T-cell (primary cell): ENCODE measurements around the gene DDR2. TPM values are rescaled to one million over a fixed set of nuclear protein-coding genes. Genes with fewer than 3 reads are reported as not detected.

Experiments
- ATAC-seq, 4 experiments: fragments of 200-7000 bp in 3 of 4; fragments of 150-1000 bp in 1 of 4; cut with Tn5 transposase; replicated peaks in 1 of 4; 1 replicate in 3 of 4; 2 replicates in 1 of 4; pipeline ENCODE4 v1.10.0; 2021; ENCODE audit warnings: moderate library complexity in 3 of 4, mild to moderate bottlenecking in 2 of 4, moderate number of reproducible peaks in 1 of 4
- CTCF ChIA-PET, 2 donors: fragments of 300-600 bp; sonication (Branson Sonifier 250); formaldehyde crosslinking; loops; one replicate each; lab custom pipeline; 2022; ENCODE audit warnings: antibody characterized with exemption in 2 of 2; lab: Charles Lee
- POLR2A ChIA-PET, 2 donors: fragments of 300-600 bp; sonication (Branson Sonifier 250); formaldehyde crosslinking; loops; one replicate each; lab custom pipeline; 2022; ENCODE audit warnings: antibody characterized with exemption in 2 of 2; lab: Charles Lee
- DNase-seq, 35 experiments: peaks; one replicate each; pipeline versions ENCODE4 v3.0.0 to v3.0.0-alpha.2; 2013 to 2023
- H3K27ac ChIP-seq: one replicate; pipeline ENCODE4 v1.5.1; 2013; ENCODE audit warnings: low read length
- H3K27me3 ChIP-seq, 2 experiments: replicated peaks in 1 of 2; 1 replicate in 1 of 2; 2 replicates in 1 of 2; pipeline versions ENCODE4 v1.6.1 to v1.7.0; 2013; ENCODE audit warnings: low read length in 1 of 2, mixed read lengths in 1 of 2; ENCODE audit not compliant: control insufficient read depth in 2 of 2, insufficient read depth in 2 of 2; ENCODE audit errors: extremely low read depth in 1 of 2
- H3K36me3 ChIP-seq, 2 donors: 1 replicate in 1 of 2; 2 replicates in 1 of 2; pipeline versions ENCODE4 v1.6.1 to v1.7.0; 2013; ENCODE audit warnings: low read length in 1 of 2; ENCODE audit not compliant: control insufficient read depth in 2 of 2, insufficient read depth in 1 of 2; ENCODE audit errors: extremely low read depth in 1 of 2
- H3K4me1 ChIP-seq, 2 experiments: 1 replicate in 1 of 2; 2 replicates in 1 of 2; pipeline versions ENCODE4 v1.6.1 to v1.7.0; 2013; ENCODE audit warnings: low read length in 2 of 2, mixed read lengths in 1 of 2; ENCODE audit not compliant: insufficient read depth in 2 of 2, control insufficient read depth in 1 of 2; ENCODE audit errors: extremely low read depth in 1 of 2
- H3K4me3 ChIP-seq, 2 donors: 1 replicate in 1 of 2; 2 replicates in 1 of 2; pipeline versions ENCODE4 v1.5.1 to v1.7.0; 2013; ENCODE audit warnings: mild to moderate bottlenecking in 2 of 2, low read length in 1 of 2, moderate library complexity in 1 of 2; ENCODE audit not compliant: control insufficient read depth in 1 of 2; ENCODE audit errors: extremely low read depth in 1 of 2
- H3K9me3 ChIP-seq: 2 replicates; pipeline ENCODE4 v1.7.0; 2013
- H3K27ac Mint-ChIP-seq, 2 donors: one replicate each; pipeline ENCODE4 v1.8.0; 2020 to 2021; ENCODE audit warnings: mild to moderate bottlenecking in 2 of 2, mixed read lengths in 2 of 2
- H3K27me3 Mint-ChIP-seq, 2 donors: one replicate each; pipeline ENCODE4 v1.8.0; 2021 to 2022; ENCODE audit warnings: mixed read lengths in 2 of 2
- H3K36me3 Mint-ChIP-seq: one replicate; pipeline ENCODE4 v1.8.0; 2021; ENCODE audit warnings: mixed read lengths
- H3K4me1 Mint-ChIP-seq, 3 donors: one replicate each; pipeline ENCODE4 v1.8.0; 2020 to 2022; ENCODE audit warnings: mixed read lengths in 3 of 3, mild to moderate bottlenecking in 1 of 3
- H3K4me3 Mint-ChIP-seq, 3 donors: one replicate each; pipeline ENCODE4 v1.8.0; 2020 to 2022; ENCODE audit warnings: mild to moderate bottlenecking in 3 of 3, mixed read lengths in 3 of 3, moderate library complexity in 3 of 3
- H3K9me3 Mint-ChIP-seq, 3 donors: one replicate each; pipeline ENCODE4 v1.8.0; 2020 to 2022; ENCODE audit warnings: mixed read lengths in 3 of 3
- WGBS: methylation state at CpG from one replicate; pipeline ENCODE4 v1.1.5; 2013; ENCODE audit warnings: missing lambda C conversion rate; ENCODE audit not compliant: insufficient coverage; 5-methylcytosine and 5-hydroxymethylcytosine counted together
- total RNA-seq, 35 experiments: library from RNA in 6 of 35; stranded (reverse) in 6 of 35; fragments of 120-200 nt in 1 of 35; gene quantifications; one replicate each; pipeline versions ENCODE4 v1.2.1 to v1.2.4 and lab custom pipeline; 2013 to 2026

Gene DDR2
- total RNA-seq, 5 donors from 2014 or later (not counting 1 experiment from before 2014, with no cell fraction given), result 0.28 to 0.67 (median 0.59) TPM

DNA sequence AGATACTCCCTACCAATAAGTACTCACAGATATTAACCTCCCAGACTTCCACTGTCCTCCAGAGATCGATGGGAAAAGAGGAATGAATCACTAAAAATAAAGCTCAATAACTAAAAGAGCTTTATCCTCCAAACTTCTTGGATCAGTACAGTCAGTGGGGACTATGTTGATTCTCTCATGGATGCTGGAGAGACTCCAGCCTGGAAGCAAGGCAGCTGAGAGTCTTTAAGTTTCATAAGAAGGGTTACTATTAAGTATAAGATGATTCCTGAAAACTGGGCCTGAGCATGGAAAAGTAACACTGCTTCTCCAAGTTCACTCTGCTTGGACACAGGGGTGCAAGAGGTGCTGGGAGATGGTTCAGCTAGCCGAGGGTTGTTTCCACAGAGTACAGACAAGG lies 6.2 kb upstream of the DDR2 start:
- H3K27me3 ChIP-seq, result no peaks in the 10 kb centered on the region

DNA sequence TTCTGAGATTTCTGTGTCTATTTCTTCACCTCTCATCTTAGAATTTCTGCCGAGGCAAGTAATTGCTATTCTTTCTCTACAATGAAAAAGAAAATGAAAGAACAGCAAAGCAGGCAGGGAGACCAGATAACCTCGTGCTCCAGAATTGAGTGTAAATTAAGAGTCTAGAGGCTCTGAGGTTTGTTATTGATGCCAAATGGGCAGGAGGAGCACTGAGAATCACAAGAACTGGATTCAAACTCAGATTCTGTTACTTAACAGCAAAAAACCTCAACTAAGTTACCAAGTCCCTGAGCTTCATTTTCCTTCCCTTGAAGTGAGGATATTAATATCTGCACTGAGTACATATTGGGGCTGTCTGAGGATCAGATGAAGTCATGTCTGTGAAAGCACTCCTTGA lies 5.5 kb upstream of the DDR2 start:
- Mint-ChIP-seq H3K9me3 (no peaks in the 10 kb centered on the region), H3K27me3 (peaks cover 9 to 27% of the 10 kb centered on the region in 2 donors), H3K36me3 (no peaks in the 10 kb centered on the region), H3K27ac (no peak overlapping the region), H3K4me3 (no peak overlapping the region), H3K4me1 (no peaks in the 10 kb centered on the region)
- H3K27me3 ChIP-seq, result no peaks in the 10 kb centered on the region
- DNase-seq (no peak), ATAC-seq (no peak)
- no peak overlapping the region for H3K4me3 ChIP-seq
- no peaks in the 10 kb centered on the region for H3K36me3 ChIP-seq
- no peaks in the 10 kb centered on the region for H3K4me1 ChIP-seq
- WGBS, result 0% methylated on average over 1 of the region's 2 CpGs
- CTCF ChIA-PET, result no interaction called here
- no peaks in the 10 kb centered on the region for H3K9me3 ChIP-seq
- POLR2A ChIA-PET, result no interaction called here
- H3K27ac ChIP-seq, result no peak overlapping the region

More for the DNA sequence above, 6.2 kb upstream of the DDR2 start:
- H3K36me3 Mint-ChIP-seq, result no peaks in the 10 kb centered on the region
- H3K27ac ChIP-seq, result no peak overlapping the region
- H3K4me3 ChIP-seq, result no peak overlapping the region
- POLR2A ChIA-PET, result no interaction called here
- H3K9me3 ChIP-seq, result no peaks in the 10 kb centered on the region
- no peak for ATAC-seq
- CTCF ChIA-PET, result no interaction called here
- no peak overlapping the region for H3K4me3 Mint-ChIP-seq
- no peak overlapping the region for H3K27ac Mint-ChIP-seq
- H3K4me1 ChIP-seq, result no peaks in the 10 kb centered on the region
- no peaks in the 10 kb centered on the region for H3K4me1 Mint-ChIP-seq
- H3K36me3 ChIP-seq, result no peaks in the 10 kb centered on the region
- DNase-seq, result no peak
- H3K9me3 Mint-ChIP-seq, result no peaks in the 10 kb centered on the region
- 57% methylated on average over 1 of the region's 2 CpGs for WGBS
- peaks cover 9 to 27% of the 10 kb centered on the region in 2 donors for H3K27me3 Mint-ChIP-seq

DNA sequence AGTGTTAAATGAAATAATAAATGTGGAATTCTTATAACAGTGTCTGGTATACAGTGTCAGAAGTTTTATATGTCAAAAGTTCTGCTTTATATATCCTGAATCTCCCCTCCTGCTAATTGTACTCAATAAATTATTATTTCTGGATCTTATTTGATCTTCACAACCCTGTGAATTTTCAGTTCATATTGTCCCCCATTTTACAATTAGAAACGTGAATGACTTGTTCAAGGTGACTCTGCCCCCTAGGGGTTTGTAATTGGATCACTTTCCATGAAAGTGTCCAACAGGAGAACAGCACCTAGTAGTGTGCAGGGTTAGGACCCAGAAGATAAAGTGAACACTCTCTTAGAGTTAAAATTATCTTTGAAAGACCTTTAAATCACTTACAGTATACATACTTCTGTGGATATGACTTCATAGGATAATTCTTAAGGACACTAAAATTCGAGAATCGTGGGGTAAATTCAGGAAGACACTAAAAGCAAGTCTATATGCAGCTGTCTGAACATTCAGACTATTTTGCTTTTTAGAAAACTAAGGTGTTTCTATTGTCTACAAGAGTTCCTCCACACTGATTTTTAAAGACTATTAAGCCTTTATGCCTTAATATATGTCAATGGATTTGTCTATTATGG lies 4.5 kb upstream of the DDR2 start:
- DNase-seq, result peak in 3 of 35 experiments; percentile 3 to 40 (median 4)
- CTCF ChIA-PET, result no interaction called here
- H3K9me3 Mint-ChIP-seq, result no peaks in the 10 kb centered on the region

DNA sequence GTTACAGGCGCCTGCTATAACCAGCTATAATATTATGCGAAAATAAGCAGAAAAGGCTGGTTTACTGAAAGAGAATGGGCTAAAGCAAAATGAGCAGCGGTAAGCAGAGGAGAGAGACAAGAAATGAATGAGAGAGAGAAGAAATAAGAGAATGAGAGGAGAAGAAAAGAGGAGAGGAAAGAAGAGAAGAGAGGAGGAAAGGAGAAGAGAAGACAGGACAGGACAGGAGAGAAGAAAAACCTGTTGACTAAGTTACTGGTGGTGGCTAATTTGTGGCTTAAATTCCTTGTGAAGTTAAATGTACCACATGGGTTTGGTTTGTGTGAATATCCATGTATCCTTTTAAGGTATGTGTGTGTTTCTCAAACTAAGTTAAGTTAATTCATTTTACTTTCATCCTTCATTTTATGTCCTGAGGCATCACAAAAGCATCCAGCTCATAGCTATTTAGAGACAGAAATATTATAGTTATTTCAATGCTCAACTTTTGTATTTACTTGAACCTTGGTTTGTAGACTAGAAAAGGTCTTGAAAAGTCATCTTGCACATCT lies 3.1 kb upstream of the DDR2 start:
- Mint-ChIP-seq H3K27me3 (peaks cover 9 to 19% of the 10 kb centered on the region in 2 donors), H3K4me3 (no peak overlapping the region), H3K4me1 (no peaks in the 10 kb centered on the region), H3K36me3 (no peaks in the 10 kb centered on the region), H3K27ac (no peak overlapping the region), H3K9me3 (no peaks in the 10 kb centered on the region)
- Histone ChIP-seq H3K4me1 (no peaks in the 10 kb centered on the region), H3K27me3 (no peaks in the 10 kb centered on the region), H3K27ac (no peak overlapping the region), H3K4me3 (no peak overlapping the region), H3K9me3 (no peaks in the 10 kb centered on the region), H3K36me3 (no peaks in the 10 kb centered on the region)
- DNase-seq (no peak), ATAC-seq (no peak)
- ChIA-PET CTCF (no interaction called here), POLR2A (no interaction called here)
- 94% methylated on average over 3 of the region's 3 CpGs for WGBS

More for the DNA sequence above, 4.5 kb upstream of the DDR2 start:
- Mint-ChIP-seq H3K4me1 (no peaks in the 10 kb centered on the region), H3K4me3 (no peak overlapping the region), H3K36me3 (no peaks in the 10 kb centered on the region), H3K27me3 (peaks cover 9 to 26% of the 10 kb centered on the region in 2 donors), H3K27ac (no peak overlapping the region)
- Histone ChIP-seq H3K4me3 (no peak overlapping the region), H3K27ac (no peak overlapping the region), H3K36me3 (no peaks in the 10 kb centered on the region), H3K27me3 (no peaks in the 10 kb centered on the region), H3K4me1 (no peaks in the 10 kb centered on the region), H3K9me3 (no peaks in the 10 kb centered on the region)
- POLR2A ChIA-PET, result no interaction called here
- no peak for ATAC-seq
- no CpG with 5 or more reads among the region's 3 CpGs for WGBS

DNA sequence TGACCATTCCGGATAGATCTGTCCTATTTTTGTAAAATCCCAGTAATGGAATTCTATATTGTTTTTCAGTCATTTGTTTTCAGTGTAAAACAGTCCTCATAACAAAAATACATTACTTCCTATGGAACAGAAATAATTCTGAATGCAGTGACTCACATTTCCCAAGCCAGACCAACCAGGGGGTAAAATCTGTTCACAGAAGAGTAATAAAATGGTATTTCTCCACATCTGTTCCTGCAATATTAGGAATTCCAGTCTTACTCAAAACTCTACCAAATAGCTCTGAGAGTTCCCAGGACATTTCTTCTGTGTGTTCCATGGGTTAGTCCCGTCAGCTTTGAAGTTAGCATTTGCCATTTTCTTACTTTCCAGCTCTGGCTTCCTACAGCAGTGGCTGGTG lies 2.6 kb upstream of the DDR2 start:
- Mint-ChIP-seq H3K4me3 (no peak overlapping the region), H3K9me3 (no peaks in the 10 kb centered on the region), H3K4me1 (no peaks in the 10 kb centered on the region), H3K36me3 (no peaks in the 10 kb centered on the region), H3K27me3 (peaks cover 5 to 16% of the 10 kb centered on the region in 2 donors), H3K27ac (no peak overlapping the region)
- no peak for DNase-seq
- no peak for ATAC-seq
- Histone ChIP-seq H3K27me3 (peaks cover 0 to 1% of the 10 kb centered on the region in 2 experiments), H3K36me3 (no peaks in the 10 kb centered on the region), H3K27ac (no peak overlapping the region), H3K9me3 (no peaks in the 10 kb centered on the region), H3K4me3 (no peak overlapping the region), H3K4me1 (no peaks in the 10 kb centered on the region)
- ChIA-PET CTCF (no interaction called here), POLR2A (no interaction called here)
- no CpG with 5 or more reads among the region's 2 CpGs for WGBS

DNA sequence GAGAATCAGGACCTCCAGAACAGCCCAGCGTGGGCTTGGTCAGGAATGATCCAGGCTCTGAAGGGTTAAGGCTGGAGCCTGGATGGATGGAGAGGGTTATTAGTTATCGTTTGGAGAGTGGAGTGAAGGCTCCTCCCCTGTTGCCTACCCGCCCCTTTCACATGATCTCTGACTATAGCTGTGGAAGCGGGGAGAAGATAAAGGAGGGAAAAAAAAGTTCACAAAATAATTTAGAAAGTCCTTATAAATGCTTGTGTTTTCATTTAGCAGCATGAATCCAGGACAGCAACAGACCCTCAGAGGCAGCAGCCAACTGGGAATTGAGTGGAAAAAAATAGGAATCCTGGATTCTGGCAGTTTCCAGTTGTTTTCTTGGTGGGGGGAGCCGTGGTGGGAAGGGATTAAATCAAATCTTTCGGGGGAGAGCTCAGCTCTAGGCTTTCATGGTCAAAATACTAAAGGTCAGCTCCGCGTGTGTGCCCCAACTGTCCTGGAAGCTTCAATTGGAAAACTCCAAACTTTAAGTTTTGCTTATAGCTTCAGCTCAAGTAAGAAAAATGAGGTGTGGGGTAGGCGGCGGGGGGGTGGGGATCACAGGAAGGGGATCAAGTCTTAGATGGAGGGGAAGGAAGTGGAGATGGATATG lies 595 bp upstream of the DDR2 start:
- no peak overlapping the region for H3K4me3 ChIP-seq

More for the DNA sequence above, 595 bp upstream of the DDR2 start:
- Mint-ChIP-seq H3K27ac (no peak overlapping the region), H3K27me3 (peaks cover 3 to 13% of the 10 kb centered on the region in 2 donors), H3K4me1 (no peaks in the 10 kb centered on the region), H3K9me3 (no peaks in the 10 kb centered on the region), H3K4me3 (no peak overlapping the region), H3K36me3 (no peaks in the 10 kb centered on the region)
- no peak overlapping the region for H3K27ac ChIP-seq
- WGBS, result 90% methylated on average over 4 of the region's 10 CpGs
- ATAC-seq (no peak), DNase-seq (no peak)
- no peaks in the 10 kb centered on the region for H3K4me1 ChIP-seq
- no peaks in the 10 kb centered on the region for H3K9me3 ChIP-seq
- CTCF ChIA-PET, result interaction anchor here in 1 of 2 donors (0.7 kb wide), 1 partner anchor 8 kb away, joined by 6 read pairs; no protein-coding TSS in a partner anchor
- POLR2A ChIA-PET, result interaction anchor here in 1 of 2 donors (0.5 kb wide), 1 partner anchor 20 kb away, joined by 3 read pairs; no protein-coding TSS in a partner anchor
- no peaks in the 10 kb centered on the region for H3K36me3 ChIP-seq
- peaks cover 0 to 3% of the 10 kb centered on the region in 2 experiments for H3K27me3 ChIP-seq
